Bronchial epithelial cell (primary cell): ENCODE measurements around the gene FAM171A1. TPM values are rescaled to one million over a fixed set of nuclear protein-coding genes. Genes with fewer than 3 reads are reported as not detected.
"Not testable (repeated sequence)": the region's sequence is repeated elsewhere in the genome, so short reads cannot be mapped to it uniquely, and the experiment has no call there.

ENCODE experiments used
- DNase-seq: peaks from one replicate; pipeline ENCODE4 v3.0.0-alpha.2; 2010; ENCODE audit warnings: low read depth
- FAIRE-seq: peaks from 2 replicates; lab custom pipeline; 2011; peaks lifted over from hg19 to GRCh38; lab: Jason Lieb, UNC
- H3K27me3 ChIP-seq: 2 replicates; pipeline ENCODE4 v1.5.1; 2011; ENCODE audit warnings: low read length; ENCODE audit not compliant: control insufficient read depth, insufficient read depth
- H3K36me3 ChIP-seq: 2 replicates; pipeline ENCODE4 v1.5.1; 2011; ENCODE audit warnings: low read length; ENCODE audit not compliant: control insufficient read depth, insufficient read depth
- H3K4me3 ChIP-seq: 2 replicates; pipeline ENCODE4 v1.5.1; 2011; ENCODE audit warnings: mild to moderate bottlenecking, low read depth, low read length, control low read depth
- CTCF ChIP-seq: IDR thresholded peaks from 2 replicates; pipeline ENCODE4 v1.5.1; 2011; ENCODE audit warnings: mild to moderate bottlenecking, moderate library complexity, low read length, control low read depth, inconsistent platforms; ENCODE audit not compliant: insufficient read depth, severe bottlenecking
- total RNA-seq: library from RNA; depleted of rRNA; stranded (reverse); fragments of >200 nt; gene quantifications from 2 replicates; pipeline ENCODE4 v1.2.1, GENCODE V29; 2014

The FAM171A1 gene
- 2.6 TPM in 2 replicates for total RNA-seq

GRCh38 chr10:15370856-15371701, at the start of gene FAM171A1:
TSS of gene FAM171A1 (minus strand) at chr10:15371289. CDS start at chr10:15371052, 237 bp downstream.
- TF ChIP-seq CTCF, result no peak
- H3K27me3 ChIP-seq, result no peaks in the 10 kb centered on the region
- peak within 1 kb of the TSS; percentile 46 for H3K4me3 ChIP-seq
- no peaks in the 10 kb centered on the region for H3K36me3 ChIP-seq
- FAIRE-seq (no peak), DNase-seq (no peak)

GRCh38 chr10:15420858-15421257, 49.8 kb upstream of the FAM171A1 start:
- no peaks in the 10 kb centered on the region for H3K27me3 ChIP-seq

GRCh38 chr10:15419279-15419874, 48.3 kb upstream of the FAM171A1 start:
- peak; percentile 68 for TF ChIP-seq CTCF
- peak; percentile 40 for DNase-seq
- Histone ChIP-seq H3K4me3 (no peak overlapping the region), H3K36me3 (no peaks in the 10 kb centered on the region), H3K27me3 (no peaks in the 10 kb centered on the region)
- no peak for FAIRE-seq

More at GRCh38 chr10:15420858-15421257, 49.8 kb upstream of the FAM171A1 start:
- DNase-seq, result no peak
- Histone ChIP-seq H3K36me3 (no peaks in the 10 kb centered on the region), H3K4me3 (no peak overlapping the region)
- TF ChIP-seq CTCF, result no peak
- FAIRE-seq, result no peak

GRCh38 chr10:15416034-15416433, 44.9 kb upstream of the FAM171A1 start:
- Histone ChIP-seq H3K27me3 (no peaks in the 10 kb centered on the region), H3K4me3 (no peak overlapping the region), H3K36me3 (no peaks in the 10 kb centered on the region)
- DNase-seq (no peak), FAIRE-seq (no peak)
- TF ChIP-seq CTCF, result no peak

GRCh38 chr10:15411010-15411409, 39.9 kb upstream of the FAM171A1 start:
- Histone ChIP-seq H3K4me3 (no peak overlapping the region), H3K27me3 (no peaks in the 10 kb centered on the region), H3K36me3 (no peaks in the 10 kb centered on the region)
- FAIRE-seq, result no peak
- TF ChIP-seq CTCF, result no peak
- no peak for DNase-seq

- not testable (repeated sequence) for FAIRE-seq, H3K4me3 ChIP-seq, H3K27me3 ChIP-seq, H3K36me3 ChIP-seq, DNase-seq
Measured at GRCh38 chr10:15409350-15409749, 38.3 kb upstream of the FAM171A1 start.
